Ammon's horn (tissue), 1 donor: ENCODE data around the gene C1orf159.
"Not testable (repeated sequence)": the region's sequence is repeated elsewhere in the genome, so short reads cannot be mapped to it uniquely, and the experiment has no call there.

Source experiments
- DNase-seq: peaks from one replicate; pipeline ENCODE4 v3.0.0-alpha.2; 2016; ENCODE audit warnings: low spot score

The C1orf159 gene

DNA sequence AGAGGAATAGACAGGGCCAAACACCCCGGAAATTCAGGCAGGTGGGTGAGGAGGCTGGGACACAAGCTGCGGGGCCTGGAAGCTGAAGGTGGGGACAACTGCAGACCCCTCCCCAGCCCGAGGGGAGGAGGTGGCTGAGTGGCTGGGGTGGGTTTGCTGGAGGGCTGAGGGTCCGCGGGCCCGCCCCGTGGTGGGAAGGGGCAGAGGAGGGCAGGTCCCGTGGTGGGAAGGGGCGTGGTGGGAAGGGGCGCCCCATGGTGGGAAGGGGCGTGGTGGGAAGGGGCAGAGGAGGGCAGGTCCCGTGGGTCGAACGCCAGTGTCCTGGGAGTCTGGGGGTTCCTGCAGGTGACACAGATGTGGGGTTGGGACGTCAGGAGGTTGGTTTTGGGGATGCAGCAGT lies 33.5 kb upstream of the C1orf159 start:
- DNase-seq, result no peak

DNA sequence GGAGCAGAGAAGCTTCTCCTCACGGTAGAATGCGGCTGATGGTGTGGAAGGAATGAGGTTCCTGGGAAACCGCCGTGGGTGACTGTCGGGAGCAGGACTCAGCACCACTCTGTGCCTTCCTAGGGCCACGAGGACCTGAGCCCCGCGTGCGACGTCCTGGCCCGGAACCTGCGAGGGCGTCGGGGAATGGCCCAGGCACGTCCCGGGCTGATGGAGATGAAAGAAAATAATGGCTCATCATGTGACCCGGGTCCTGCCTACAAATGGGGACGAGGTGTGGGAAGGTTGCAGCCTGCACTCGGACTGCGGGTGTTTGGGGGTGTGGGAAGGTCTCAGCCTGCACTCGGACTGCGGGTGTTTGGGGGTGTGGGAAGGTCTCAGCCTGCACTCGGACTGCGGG lies 32.7 kb upstream of the C1orf159 start:
- DNase-seq, result no peak

DNA sequence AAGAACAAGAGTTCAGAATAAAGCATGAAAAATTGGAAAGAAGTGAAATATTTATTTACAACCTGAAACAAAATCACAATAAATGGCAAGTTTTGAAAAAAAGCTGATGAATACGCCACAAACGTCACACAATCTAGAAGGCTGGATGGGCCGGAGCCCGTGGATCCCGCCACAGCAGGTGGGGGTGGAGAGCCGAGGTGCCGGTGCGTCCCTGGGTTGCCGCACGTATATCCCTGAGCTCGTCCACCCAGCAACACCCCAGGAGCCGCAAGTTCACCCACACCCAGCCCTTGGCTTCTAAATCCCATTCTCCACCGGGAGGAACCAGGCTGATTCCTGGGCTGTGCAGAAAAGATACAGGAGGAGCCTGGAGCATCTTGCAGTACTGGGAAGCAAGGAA lies 32.2 kb upstream of the C1orf159 start:
- DNase-seq, result no peak

DNA sequence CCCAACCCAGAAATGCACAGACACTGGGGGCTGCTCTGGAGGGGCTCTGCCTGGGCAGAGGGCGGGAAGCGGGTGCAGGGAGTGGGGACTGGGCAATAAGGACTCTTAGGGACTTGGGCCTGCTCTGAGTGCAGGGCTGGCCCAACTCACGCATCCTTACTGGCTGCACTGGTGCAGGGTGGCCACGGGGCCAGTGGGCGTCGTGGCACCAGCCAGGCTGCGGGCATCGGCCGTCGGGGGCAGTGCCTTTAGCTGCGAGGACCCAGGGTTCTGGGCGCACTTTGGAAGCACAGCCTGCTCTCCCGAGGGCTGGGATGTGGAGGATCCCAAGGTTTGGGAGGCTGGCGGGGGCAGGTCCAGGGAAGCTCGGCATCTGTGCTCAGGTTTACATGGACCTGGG lies 30.7 kb upstream of the C1orf159 start:
- no peak for DNase-seq

DNA sequence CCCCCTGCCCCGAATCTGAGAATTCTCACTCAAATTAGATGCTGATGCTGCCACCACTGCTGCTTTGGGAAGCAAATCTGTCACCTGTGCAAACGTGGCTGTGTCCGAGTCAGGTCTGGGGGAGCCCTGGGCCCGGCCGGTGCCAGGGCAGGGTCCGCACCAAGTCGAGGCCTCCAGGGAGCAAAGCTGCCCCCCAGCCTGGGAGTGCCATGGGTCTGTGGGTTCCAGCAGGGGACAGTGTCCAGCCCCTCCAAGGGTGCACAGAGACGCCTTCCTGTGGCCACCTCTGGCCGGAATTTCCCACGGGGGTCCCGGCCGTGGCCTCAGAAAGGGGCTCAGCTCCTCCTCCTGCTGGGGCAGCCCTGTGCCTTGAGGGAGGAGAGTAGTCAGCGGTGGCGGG lies 30.1 kb upstream of the C1orf159 start:
- no peak for DNase-seq

DNA sequence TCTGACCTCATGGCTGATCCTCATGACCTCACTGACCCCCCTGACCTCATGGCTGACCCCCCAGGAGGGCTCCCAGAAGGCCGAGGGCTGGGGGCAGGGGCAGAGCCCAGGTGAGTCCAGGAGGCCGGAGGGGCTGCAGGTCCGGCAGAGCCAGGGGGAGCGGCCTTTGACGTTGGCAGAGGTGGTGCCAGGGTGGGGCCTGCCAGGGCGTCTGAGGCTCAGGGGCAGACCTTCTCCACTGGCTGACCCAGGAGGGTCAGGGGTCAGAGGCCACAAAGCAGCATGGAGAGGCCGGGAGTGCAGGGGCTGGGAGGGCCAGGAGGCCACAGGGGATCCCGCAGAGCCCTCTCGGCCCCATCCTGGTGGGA lies 29.6 kb upstream of the C1orf159 start:
- no peak for DNase-seq

DNA sequence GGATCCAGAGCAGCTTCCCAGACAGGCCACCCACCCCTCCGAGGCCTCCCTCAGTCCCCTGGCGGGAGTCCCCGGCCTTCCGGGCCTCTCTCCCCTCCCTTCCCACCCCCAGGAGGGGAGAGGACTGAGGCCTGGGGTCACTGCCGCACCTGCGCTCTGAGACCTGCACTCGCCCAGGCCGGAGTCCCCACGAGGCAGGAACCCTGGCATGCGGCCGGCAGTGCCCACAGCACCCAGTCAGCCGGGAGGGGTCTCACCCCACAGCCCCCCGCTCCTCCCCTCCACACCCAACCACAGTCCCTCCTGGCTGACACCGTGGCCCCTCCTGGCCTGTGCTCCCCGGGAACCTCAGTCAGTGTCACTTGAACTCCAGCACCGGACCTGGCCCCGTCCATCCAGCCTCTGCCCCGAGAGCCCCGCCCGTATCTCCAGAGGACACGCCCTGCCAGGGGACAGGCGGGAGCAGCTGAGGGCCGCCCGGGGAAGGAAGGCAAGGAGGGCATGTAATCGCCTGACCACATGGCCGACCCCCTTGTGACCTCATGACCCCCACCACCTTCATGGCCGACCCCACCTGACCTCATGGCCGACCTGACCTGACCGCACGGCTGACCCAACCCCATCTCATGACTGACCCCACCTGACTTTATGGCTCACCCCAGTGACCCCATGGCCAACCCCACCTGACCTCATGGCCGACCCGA lies 29.1 kb upstream of the C1orf159 start:
- no peak for DNase-seq

DNA sequence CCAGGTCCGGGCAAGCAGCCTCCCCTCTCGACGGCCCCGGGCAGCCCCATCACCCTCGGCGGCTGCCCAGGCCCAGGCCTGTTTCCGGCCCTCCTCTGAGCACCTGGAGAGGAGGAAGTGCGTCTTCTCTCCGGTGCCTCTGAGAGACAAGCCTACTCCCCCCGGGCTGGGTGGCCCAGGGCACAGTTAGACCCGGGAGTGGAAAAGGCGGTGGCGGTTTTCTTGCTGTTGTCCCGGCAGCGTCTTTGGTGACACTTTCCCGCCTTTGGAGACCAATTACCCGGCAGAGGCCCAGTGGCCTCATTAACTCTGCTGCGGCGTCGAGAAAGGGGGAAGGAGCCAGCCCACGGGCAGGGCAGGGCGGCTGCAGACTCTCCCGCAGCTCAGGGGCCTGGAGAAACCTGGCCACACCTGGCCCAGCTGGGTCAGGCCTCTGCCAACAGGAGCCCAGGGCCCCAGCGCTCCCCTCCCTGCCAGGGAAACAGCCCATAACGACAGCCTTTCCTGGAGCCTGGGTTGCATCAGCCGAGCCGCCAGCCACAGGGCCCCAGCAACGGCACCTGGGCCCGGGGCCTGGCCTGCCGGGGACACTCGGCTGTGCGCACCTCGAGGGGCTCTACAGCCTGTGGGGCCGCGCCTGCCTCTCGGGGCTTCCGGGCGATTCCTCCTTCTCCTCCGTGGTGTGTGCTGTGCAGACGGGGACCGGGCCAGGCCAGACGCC lies 28.4 kb upstream of the C1orf159 start:
- no peak for DNase-seq

DNA sequence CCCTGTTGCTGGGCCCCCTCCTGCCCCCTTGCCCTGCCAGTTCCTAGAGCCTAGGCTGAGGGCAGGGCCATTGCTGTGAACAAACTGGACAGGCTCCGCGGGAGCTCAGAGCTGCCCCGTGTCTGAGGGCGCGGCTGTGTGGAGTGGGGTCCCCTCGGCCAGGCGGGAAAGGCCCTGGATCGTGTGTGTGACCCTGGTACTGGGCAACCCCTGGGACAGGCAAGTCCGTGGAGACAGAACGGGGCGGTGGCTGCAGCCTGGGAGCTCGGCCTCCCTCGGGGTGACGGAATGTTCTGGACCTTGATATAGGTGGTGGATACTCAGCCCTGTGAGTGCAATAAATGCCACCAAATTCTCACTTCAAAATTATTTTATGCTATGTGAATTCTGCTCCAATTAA lies 27.7 kb upstream of the C1orf159 start:
- no peak for DNase-seq

DNA sequence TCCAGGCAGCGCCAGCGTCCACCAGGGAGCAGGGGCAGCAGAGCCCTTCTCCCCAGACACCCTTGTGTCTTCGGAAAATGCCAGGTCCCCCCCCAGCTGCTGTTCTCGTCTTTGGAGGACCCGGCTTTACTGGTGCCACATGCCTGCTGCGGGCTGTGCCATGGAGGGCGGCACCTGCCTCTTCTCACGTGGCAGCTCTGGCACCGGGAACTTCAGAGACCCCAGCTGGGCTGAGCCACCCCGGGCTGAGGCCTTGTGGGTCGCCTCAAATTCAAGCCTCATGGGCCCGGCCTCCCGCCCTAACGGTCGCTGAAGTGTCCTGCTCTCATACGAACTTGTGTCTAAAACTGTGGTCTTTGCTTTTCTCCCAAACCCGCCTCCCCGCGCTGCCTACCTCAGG lies 27.0 kb upstream of the C1orf159 start:
- no peak for DNase-seq

DNA sequence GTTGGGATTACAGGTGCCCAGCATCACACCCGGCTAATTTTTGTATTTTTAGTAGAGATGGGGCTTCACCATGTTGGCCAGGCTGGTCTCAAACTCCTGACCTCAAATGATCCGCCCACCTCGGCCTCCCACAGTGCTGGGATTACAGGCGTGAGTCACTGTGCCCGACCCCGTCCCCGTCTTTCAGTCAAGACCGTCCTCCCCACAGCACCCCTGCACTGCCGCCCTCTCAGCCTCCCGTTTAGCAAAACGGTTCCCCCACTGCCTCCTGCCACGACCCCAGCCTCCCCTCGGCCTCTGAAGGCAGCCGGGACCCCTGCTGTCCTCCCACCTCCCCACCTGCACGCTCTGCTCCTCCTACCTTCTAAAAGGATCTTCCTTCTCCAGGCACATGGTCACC lies 26.5 kb upstream of the C1orf159 start:
- not testable (repeated sequence) for DNase-seq

DNA sequence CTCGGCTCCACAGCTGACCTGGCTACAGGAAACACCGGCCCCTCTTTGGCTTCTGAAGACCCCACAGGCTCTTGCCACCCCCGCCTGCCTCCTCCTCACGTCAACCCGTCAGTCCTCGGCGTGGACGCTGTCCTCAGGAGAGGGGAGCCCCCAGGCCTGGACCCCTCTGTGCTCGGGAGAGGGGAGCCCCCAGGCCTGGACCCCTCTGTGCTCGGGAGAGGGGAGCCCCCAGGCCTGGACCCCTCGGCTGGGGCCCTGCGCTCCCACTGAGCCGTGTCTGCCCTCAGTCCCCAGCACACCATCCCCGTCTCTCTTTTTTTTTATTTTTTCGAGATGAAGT lies 26.0 kb upstream of the C1orf159 start:
- no peak for DNase-seq

DNA sequence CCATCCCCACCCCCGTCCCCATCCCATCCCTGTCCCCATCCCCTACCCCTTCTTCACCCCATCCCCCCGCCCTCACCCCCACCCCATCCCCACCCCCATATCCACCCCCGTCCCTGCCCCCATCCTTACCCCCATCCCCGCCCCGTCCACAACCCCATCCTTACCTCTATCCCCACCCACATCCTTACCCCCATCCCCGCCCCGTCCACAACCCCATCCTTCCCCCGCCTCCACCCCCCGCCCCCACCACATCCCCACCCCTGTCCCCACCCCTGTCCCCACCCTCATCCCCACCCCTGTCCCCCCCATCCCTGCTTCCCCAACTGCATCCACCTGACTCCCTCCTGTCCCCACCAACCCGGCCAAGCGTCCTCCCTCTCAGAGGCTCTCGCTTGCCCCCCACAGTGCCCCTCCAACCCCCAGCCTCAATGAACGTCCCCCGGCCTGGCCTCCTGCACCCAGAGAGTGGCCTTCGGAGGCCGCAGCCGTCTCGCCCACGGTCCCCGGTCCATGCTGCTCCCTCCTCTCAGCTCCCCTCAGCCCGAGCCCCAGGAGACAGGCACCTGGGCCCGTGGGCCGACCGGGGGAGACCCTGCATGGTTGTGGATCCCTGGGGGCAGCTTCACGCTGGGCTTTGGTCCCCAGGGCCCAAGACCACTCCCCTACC lies 25.5 kb upstream of the C1orf159 start:
- DNase-seq, result no peak

DNA sequence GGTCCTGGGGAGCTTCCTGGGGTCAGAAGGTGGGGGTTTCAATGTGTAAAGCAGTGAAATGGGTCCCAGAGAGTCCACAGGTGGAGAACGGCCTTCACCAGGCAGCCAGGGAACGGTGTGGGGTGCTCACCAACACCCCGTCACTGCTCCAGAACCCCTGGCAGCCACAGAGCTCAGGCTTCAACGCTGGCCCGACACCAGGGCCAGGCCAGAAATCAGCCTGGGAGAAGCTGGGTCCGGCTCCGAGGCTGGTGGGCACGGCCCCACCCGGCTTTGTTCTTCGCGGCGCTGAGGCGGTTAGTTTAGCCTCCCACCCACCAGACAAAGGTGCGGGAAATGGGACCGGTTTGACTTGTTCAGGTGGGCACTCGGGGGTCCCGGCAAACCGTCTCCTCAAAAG lies 24.8 kb upstream of the C1orf159 start:
- no peak for DNase-seq

DNA sequence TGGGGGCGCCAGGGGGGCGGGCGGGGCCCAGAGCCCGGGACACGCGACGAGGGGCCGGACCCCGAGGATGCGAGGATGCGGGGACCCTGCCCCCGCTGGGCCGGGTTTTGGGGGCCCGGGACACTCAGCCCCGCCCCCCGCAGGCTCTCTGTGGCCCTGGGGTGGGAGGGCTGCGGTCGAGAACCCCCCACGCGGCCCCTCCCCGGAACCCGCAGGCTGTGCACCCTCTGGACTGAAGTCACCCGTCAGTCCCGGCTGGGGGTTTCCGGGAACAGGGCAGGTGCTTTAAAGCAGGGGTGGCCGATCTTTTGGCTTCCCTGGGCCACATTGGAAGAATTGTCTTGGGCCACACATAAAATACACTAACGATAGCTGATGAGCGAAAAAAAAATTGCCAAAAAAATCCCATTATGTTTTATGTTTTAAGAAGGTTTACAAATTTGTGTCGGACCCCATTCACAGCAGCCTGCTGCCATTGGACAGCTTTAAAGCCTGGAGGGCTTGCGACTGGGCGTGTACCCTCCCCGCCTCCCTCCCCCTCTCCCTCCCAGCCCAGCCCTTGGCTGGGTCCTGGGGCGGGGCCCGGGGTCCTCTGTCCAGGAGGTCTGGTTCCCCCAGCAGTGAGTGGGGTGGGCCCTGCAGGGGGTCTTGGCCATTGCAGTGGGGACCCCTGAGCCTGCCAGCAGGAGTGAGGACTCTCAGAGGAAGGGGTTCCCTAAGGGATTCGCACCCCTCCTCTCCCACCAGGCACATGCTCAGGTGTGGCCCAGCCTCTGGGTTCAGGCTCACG lies 21.6 kb upstream of the C1orf159 start:
- DNase-seq, result no peak

DNA sequence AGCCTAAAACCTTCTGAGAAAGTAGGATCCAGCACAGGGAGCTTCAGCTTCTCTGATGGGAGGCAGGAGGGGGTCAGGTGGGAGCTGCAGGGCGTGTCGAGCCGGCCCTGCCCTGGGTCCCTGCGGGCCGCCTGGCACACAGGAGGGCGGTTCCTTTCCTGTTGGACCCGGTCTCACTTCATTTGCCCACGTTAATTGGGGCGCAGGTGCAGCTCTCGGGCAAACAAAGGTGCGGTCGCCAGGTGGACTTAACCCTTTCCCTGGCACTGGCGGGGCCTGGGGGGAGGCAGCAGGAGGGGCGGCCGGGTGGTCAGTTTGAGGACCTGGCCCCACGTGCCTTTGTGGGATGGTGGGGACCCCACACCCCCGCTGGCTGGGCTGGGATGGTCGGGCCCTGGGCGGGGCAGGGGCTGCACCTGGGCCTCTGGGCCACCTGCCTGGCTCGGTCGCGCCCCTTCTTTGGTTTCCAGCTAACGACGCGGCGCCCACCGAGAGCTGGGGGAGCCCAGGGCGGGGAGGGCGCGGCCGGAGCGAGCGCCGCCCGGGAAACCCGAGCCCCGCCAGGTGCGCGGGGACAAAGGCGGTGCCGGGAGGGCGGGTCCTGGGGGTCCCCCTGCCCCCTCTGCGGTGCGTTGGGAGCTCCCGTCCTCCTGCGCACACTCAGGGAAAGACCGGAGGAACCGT lies 20.8 kb upstream of the C1orf159 start:
- DNase-seq, result no peak

DNA sequence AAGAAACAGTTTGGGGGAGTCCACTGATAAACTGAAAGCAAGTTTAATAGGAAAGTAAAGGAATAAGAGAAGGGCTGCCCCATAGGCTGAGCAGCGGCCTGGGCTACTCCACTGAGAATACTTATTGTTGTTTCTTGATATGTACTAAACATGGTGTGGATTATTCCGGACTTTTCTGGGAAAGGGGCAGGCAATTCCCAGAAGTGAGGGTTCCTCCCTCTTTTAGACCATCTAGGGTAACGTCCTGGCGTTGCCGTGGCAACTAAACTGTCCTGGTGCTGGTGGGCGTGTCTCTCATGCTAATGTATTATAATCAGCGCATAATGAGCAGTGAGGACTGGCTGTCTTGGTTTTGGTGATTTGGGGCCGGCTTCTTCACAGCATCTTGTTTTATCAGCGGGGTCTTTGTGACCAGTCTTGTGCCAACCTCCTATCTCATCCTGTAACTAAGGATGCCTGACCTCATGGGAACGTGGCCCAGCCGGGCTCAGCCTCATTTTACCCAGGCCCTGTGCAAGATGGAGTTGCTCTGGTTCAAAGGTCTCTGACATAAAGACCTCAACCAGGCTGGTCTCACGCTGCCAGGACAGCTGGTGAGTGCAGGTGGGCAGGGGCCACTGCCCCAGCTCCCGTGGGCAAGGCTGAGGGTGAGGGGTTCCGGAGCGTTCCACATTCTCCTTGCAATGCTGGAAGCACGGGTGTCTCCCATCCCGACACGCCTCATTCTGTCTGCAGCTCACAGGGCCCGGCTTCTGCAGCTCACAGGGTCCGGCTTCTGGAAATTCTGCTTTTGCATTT lies 19.6 kb upstream of the C1orf159 start:
- DNase-seq, result no peak

DNA sequence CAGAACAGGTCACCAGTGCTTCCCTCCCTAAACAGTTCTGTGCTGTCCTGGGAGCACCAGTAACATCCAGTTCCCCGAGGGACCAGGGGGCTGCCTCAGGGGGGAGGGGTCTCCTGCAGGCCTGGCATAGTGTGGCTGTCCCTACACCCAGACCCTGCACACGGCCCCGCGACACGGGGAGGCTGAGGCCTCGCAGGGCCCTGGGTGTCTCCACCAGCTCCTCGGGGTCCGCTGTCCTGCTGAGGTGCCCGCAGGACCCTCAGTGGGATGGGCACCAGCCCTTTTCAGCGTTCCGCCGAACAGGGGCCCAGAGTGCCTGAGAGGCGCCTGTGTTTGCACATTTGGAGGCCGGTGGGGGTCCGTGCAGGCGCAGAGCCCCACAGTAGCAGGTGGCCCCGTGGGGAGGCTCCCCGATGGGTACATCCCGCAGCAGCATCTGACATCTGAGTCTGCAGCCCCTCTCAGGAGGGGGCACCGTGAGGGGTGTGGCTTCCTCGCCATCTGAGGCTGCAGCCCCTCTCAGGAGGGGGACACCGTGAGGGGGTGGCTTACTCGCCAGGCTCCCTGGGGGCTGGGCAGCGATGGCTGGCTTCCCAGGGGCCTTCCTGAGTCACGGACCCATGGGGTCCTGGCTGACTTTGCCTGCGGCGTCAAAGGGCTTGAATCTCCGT lies 18.5 kb upstream of the C1orf159 start:
- DNase-seq, result no peak

DNA sequence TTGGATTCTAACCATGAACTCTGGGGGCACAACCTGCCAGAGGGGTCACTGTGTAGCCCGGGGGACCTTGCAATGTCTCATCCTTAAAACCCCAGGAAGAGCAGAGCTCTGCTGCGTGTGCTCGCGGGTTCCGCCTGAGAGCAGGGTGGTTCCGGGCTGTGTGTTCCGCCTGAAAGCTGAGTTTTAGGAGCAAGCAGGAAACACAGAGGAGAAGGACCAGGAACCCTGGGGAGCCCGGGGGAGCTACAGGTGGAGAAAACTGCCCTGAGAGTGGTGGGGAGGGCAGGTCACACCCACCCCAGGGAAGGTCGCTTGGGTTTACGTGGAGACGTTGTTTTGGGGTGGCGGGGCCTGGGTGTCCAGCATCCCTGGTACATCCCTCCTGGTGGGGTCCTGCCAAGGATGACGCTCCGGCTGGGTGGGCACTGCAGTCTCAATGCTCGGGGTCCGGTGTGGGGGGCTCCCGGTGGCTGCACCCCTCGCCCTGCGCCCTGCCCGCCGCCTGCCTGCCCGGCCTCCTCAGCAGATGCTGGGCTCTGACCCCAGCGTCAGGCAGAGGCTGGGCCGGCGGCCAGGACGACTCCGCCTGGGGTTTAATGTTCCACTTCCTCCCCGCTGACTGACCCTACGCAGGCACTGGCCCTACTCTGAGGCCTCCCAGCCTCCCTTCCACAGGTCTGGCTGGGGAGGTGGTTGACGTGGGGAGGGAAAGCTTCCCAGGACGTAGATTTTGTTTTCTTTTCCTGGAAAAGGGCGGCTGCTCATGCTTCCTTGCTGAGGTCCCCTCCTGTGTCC lies 17.3 kb upstream of the C1orf159 start:
- DNase-seq, result no peak
